ENCODE results near the gene HKDC1. TPM values are rescaled to one million over a fixed set of nuclear protein-coding genes. Genes with fewer than 3 reads are reported as not detected.

Gene HKDC1
- total and polyA plus RNA-seq, 8 donors = 3.7 to 11.1 (median 7.3) TPM

DNA sequence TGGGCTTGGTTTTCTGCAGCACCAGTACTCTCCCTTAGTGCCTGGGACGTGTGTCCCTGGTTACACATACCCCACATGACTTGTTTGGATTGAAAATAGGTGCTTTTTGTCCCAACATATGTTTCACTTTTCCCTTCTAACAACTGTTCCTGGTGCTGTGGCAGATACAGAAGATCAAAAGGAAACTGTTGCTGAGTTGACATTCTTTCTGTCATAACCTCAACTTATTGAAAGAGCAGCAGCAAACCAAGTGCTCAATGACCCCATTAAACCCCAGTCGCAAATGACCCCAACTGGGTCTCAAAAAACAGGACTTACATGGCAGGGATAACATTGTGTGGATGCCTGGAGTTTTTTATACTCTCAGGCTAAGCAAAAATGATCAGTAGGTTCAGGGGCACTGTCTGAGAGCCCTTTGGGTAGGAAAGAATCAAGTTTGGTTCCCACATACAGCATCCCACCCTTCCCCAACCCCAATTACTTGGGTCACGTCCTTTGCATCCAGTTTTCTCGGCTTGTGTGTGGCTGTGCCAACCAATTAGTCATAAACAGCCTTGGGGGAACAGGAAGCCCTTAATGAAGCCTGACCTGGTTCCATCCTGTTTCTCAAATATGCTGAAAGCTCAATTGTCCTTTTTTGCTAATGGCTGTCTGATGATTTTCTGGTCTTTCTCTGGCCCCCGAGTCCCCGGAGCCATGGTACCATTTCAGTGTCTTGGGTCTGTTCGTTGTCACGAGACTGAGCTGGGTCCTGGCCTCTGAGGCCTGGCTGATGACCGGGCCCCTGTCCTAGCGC is 4.9 kb downstream of the HKDC1 start:
- ATAC-seq (no peak), DNase-seq (no peak), FAIRE-seq (no peak)
- Histone ChIP-seq H3K4me3 (no peak overlapping the region), H3K9me3 (no peaks in the 10 kb centered on the region), H3K36me3 (no peaks in the 10 kb centered on the region), H3K4me1 (no peaks in the 10 kb centered on the region), H3K27me3 (no peaks in the 10 kb centered on the region), H3K27ac (no peak overlapping the region)
- intact Hi-C loops (cut with DNase I) = no loop called here
- TF ChIP-seq, protein P1, sequence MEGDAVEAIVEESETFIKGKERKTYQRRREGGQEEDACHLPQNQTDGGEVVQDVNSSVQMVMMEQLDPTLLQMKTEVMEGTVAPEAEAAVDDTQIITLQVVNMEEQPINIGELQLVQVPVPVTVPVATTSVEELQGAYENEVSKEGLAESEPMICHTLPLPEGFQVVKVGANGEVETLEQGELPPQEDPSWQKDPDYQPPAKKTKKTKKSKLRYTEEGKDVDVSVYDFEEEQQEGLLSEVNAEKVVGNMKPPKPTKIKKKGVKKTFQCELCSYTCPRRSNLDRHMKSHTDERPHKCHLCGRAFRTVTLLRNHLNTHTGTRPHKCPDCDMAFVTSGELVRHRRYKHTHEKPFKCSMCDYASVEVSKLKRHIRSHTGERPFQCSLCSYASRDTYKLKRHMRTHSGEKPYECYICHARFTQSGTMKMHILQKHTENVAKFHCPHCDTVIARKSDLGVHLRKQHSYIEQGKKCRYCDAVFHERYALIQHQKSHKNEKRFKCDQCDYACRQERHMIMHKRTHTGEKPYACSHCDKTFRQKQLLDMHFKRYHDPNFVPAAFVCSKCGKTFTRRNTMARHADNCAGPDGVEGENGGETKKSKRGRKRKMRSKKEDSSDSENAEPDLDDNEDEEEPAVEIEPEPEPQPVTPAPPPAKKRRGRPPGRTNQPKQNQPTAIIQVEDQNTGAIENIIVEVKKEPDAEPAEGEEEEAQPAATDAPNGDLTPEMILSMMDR (IDR thresholded peaks at IDR 0.05) = no peak
- 50 to 61% methylated on average over 10 of the region's 10 CpGs for WGBS, 2 donors

DNA sequence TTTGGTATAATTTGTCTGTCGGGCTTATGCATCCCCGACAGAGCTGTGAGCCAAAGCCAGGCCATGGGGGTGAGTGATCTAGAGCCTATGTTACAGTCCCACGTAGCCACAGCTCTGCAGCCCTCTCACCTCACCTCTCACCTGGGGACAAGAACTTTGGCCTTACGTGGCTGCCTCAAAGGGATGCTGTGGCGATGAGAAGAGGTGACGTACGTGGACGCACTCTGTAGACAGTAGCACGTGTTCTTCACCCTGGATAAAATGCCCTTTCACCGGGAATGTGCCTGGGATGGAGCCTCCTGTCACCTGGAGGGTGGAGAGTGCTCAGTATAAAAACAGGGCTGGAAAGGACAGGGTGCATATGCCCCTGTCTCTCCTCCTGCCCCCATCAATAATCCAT is 5.5 kb downstream of the HKDC1 start:
- no peak for ATAC-seq
- H3K27me3 ChIP-seq = no peaks in the 10 kb centered on the region
- no peaks in the 10 kb centered on the region for H3K9me3 ChIP-seq
- intact Hi-C loops (cut with DNase I) = no loop called here
- 64 to 88% methylated on average over 10 of the region's 10 CpGs for WGBS, 2 donors
- no peak overlapping the region for H3K27ac ChIP-seq
- no peak overlapping the region for H3K4me3 ChIP-seq
- no peak for DNase-seq
- no peak for FAIRE-seq
- H3K4me1 ChIP-seq = no peaks in the 10 kb centered on the region
- no peaks in the 10 kb centered on the region for H3K36me3 ChIP-seq
- TF ChIP-seq, protein P1 (IDR thresholded peaks at IDR 0.05) = no peak

GRCh38 chr10:69226919-69227450 is 6.9 kb downstream of the HKDC1 start:
- Histone ChIP-seq H3K27ac (no peak overlapping the region), H3K27me3 (no peaks in the 10 kb centered on the region), H3K36me3 (no peaks in the 10 kb centered on the region), H3K4me1 (no peaks in the 10 kb centered on the region), H3K9me3 (no peaks in the 10 kb centered on the region), H3K4me3 (no peak overlapping the region)
- 69 to 78% methylated on average over 14 of the region's 14 CpGs for WGBS, 2 donors
- no peak for ATAC-seq
- FAIRE-seq = no peak
- intact Hi-C loops (cut with DNase I) = no loop called here
- TF ChIP-seq, protein P1 (IDR thresholded peaks at IDR 0.05) = no peak
- DNase-seq = peak in 1 of 6 donors; percentile 45

- DNase-seq = no peak
- no peak for FAIRE-seq
- H3K9me3 ChIP-seq = no peaks in the 10 kb centered on the region
- H3K36me3 ChIP-seq = no peaks in the 10 kb centered on the region
- no peak for ATAC-seq
- H3K4me3 ChIP-seq = no peak overlapping the region
- no peak overlapping the region for H3K27ac ChIP-seq
- no peaks in the 10 kb centered on the region for H3K4me1 ChIP-seq
- TF ChIP-seq, protein P1 (IDR thresholded peaks at IDR 0.05) = no peak
- intact Hi-C loops (cut with DNase I) = no loop called here
- 55 to 58% methylated on average over 2 of the region's 2 CpGs for WGBS, 2 donors
- H3K27me3 ChIP-seq = no peaks in the 10 kb centered on the region
Measured at GRCh38 chr10:69228151-69228550, 8.0 kb downstream of the HKDC1 start.

DNA sequence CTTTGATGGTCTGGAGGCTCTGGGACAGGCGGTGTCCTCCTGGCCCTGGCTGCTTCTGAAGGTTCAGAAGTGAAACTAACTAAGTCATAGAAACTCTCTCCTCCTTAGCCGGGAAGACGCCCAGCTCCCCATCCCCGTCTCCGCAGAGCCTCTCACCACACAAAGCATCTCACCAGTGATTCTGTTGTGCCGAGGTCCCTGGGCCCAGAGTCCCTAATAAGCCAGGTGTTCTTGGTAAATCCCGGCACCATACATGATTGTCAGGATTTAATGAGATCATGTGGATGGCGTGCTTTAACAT is 9.4 kb downstream of the HKDC1 start:
- Histone ChIP-seq H3K36me3 (no peaks in the 10 kb centered on the region), H3K9me3 (no peaks in the 10 kb centered on the region), H3K27ac (no peak overlapping the region), H3K4me3 (no peak overlapping the region), H3K4me1 (no peaks in the 10 kb centered on the region), H3K27me3 (no peaks in the 10 kb centered on the region)
- intact Hi-C loops (cut with DNase I) = no loop called here
- WGBS, 2 donors = 78 to 91% methylated on average over 8 of the region's 8 CpGs
- ATAC-seq = no peak
- DNase-seq = no peak
- TF ChIP-seq, protein P1 (IDR thresholded peaks at IDR 0.05) = no peak
- no peak for FAIRE-seq
